A673 (cell line): ENCODE measurements around the gene GABARAP. TPM values are rescaled to one million over a fixed set of nuclear protein-coding genes. Genes with fewer than 3 reads are reported as not detected.

Experiments used
- BruUV-seq: library from RNA; stranded (reverse); fragments of 400-500 nt; replicated peaks from 2 replicates; lab custom pipeline; 2021; lab: Mats Ljungman, UMichigan
- CTCF ChIA-PET: fragments of 300-600 bp; sonication (Branson Sonifier 250); formaldehyde crosslinking; loops from one replicate; lab custom pipeline; 2022; ENCODE audit warnings: antibody characterized with exemption; lab: Charles Lee
- POLR2A ChIA-PET: fragments of 300-600 bp; sonication (Branson Sonifier 250); formaldehyde crosslinking; loops from one replicate; lab custom pipeline; 2022; ENCODE audit warnings: antibody characterized with exemption; ENCODE audit not compliant: low non-redundant PET; lab: Charles Lee
- DNase-seq: peaks from one replicate; pipeline ENCODE4 v3.0.0-alpha.2; 2015; ENCODE audit warnings: low spot score
- H3K27ac ChIP-seq: fragments of 200-600 bp; sonication (generic); 2 replicates; pipeline ENCODE4 v1.5.1; 2016; ENCODE audit warnings: mixed run types, low read depth, mild to moderate bottlenecking, mixed read lengths, antibody characterized with exemption, low read length; ENCODE audit not compliant: poor library complexity, severe bottlenecking
- H3K27me3 ChIP-seq: fragments of 200-600 bp; sonication (generic); replicated peaks from 2 replicates; pipeline ENCODE4 v1.6.1; 2017; ENCODE audit warnings: mixed run types, low read depth, mild to moderate bottlenecking, mixed read lengths, antibody characterized with exemption, low read length; ENCODE audit not compliant: insufficient read depth, poor library complexity
- H3K36me3 ChIP-seq: fragments of 200-600 bp; sonication (generic); 2 replicates; pipeline ENCODE4 v1.6.1; 2016; ENCODE audit warnings: mixed run types, mild to moderate bottlenecking, mixed read lengths, antibody characterized with exemption, low read length; ENCODE audit not compliant: insufficient read depth, poor library complexity, severe bottlenecking
- H3K4me1 ChIP-seq: fragments of 200-600 bp; sonication (generic); 2 replicates; pipeline ENCODE4 v1.6.1; 2017; ENCODE audit warnings: mixed run types, mild to moderate bottlenecking, mixed read lengths, antibody characterized with exemption, low read length; ENCODE audit not compliant: insufficient read depth, poor library complexity, severe bottlenecking
- H3K4me3 ChIP-seq: fragments of 200-600 bp; sonication (generic); 2 replicates; pipeline ENCODE4 v1.5.1; 2016; ENCODE audit warnings: low read depth, mixed run types, mild to moderate bottlenecking, mixed read lengths, low read length; ENCODE audit not compliant: poor library complexity, severe bottlenecking
- H3K9me3 ChIP-seq: fragments of 200-600 bp; sonication (generic); 2 replicates; pipeline ENCODE4 v1.6.1; 2016; ENCODE audit warnings: mixed run types, low read depth, mild to moderate bottlenecking, mixed read lengths, antibody characterized with exemption, low read length; ENCODE audit not compliant: poor library complexity, severe bottlenecking
- CTCF ChIP-seq: fragments of 300-800, 200-600 bp; sonication (generic); conservative IDR thresholded peaks from 2 replicates; pipeline ENCODE4 v1.5.1; 2017; ENCODE audit warnings: low read depth, mild to moderate bottlenecking, antibody characterized with exemption, low read length, moderate library complexity, mixed read lengths
- EZH2 ChIP-seq: fragments of 200-600 bp; sonication (generic); IDR thresholded peaks from 2 replicates; pipeline ENCODE4 v1.6.1; 2017; ENCODE audit warnings: borderline replicate concordance, low read depth, mild to moderate bottlenecking, mixed read lengths, antibody characterized with exemption, low read length; ENCODE audit not compliant: poor library complexity, severe bottlenecking
- intact Hi-C: fragments of 100-400 bp; cut with micrococcal nuclease; formaldehyde crosslinking; loops from one replicate; pipeline ENCODE4 v1.10.0; 2022; ENCODE audit not compliant: unreplicated experiment
- microRNA-seq: library from miRNA; unstranded; fragments of <30 nt; microRNA quantifications from one replicate; pipeline ENCODE4 v1.2.0, GENCODE V29; 2021
- total RNA-seq: library from RNA; stranded (reverse); gene quantifications from 2 replicates; pipeline ENCODE4 v1.2.3, GENCODE V29; 2021

Gene GABARAP
- total RNA-seq, 1 experiment from 2014 or later: 296 TPM

DNA sequence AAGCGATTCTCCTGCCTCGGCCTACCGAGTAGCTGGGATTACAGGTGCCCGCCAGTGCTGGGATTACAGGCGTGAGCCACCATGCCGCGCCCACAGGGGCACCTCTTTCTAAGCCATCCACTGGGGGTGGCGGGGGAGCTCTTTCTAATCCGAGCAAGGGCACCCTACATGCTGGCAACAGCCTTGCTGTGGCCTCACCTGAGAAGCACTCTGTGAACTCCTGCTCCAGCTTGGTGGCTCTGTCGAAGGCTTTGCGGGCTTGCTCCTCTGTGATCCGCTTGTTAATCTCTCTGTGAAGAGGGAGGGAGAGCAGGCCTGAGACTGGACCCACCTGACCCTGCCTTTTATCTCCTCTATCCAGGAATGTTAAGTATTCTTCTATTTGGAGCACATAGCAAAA, 51.2 kb downstream of the GABARAP start:
- BruUV-seq: no TSS peak
- CTCF ChIA-PET: no interaction called here
- POLR2A ChIA-PET: no interaction called here

GRCh38 chr17:7190276-7190917, 51.9 kb downstream of the GABARAP start:
- intact Hi-C loops: no loop called here
- TSS peak; percentile 7 for BruUV-seq
- DNase-seq: no peak
- no peak overlapping the region for H3K27ac ChIP-seq
- H3K36me3 ChIP-seq: peaks cover 40% of the 10 kb centered on the region
- no peaks in the 10 kb centered on the region for H3K27me3 ChIP-seq
- H3K4me3 ChIP-seq: no peak overlapping the region
- POLR2A ChIA-PET: no interaction called here
- no peaks in the 10 kb centered on the region for H3K9me3 ChIP-seq
- no peak for TF ChIP-seq EZH2
- no peak for TF ChIP-seq CTCF
- H3K4me1 ChIP-seq: no peaks in the 10 kb centered on the region
- CTCF ChIA-PET: no interaction called here

More for the DNA sequence above, 51.2 kb downstream of the GABARAP start:
- no peak for TF ChIP-seq CTCF
- TF ChIP-seq EZH2: no peak
- no peak overlapping the region for H3K27ac ChIP-seq
- intact Hi-C loops: no loop called here
- H3K4me1 ChIP-seq: no peaks in the 10 kb centered on the region
- no peak overlapping the region for H3K4me3 ChIP-seq
- H3K9me3 ChIP-seq: no peaks in the 10 kb centered on the region
- no peaks in the 10 kb centered on the region for H3K27me3 ChIP-seq
- H3K36me3 ChIP-seq: peaks cover 47% of the 10 kb centered on the region
- no peak for DNase-seq

Small RNA genes lying within 50 kb of the gene (microRNA-seq; reads per million reads assigned to microRNA genes)
- gene MIR324: 11,566 reads per million, percentile 96 among the genes with 10 or more reads in this experiment

Other genes with a start within 250 kb of the GABARAP start
- gene ALOX12, start 246.4 kb downstream of the GABARAP start, total RNA-seq: not detected in 2 replicates
- gene RNASEK, start 229.8 kb downstream of the GABARAP start, total RNA-seq: 246 and 258 TPM in 2 replicates
- 0.44 and 0.58 TPM in 2 replicates for gene BCL6B, start 219.4 kb downstream of the GABARAP start, total RNA-seq
- 11.7 and 15.5 TPM in 2 replicates for gene SLC16A13, start 206.4 kb downstream of the GABARAP start, total RNA-seq
- gene SLC16A11, start 198.4 kb downstream of the GABARAP start, total RNA-seq: 0.47 and 1.3 TPM in 2 replicates
- not detected in 2 replicates for gene CLEC10A, start 162.2 kb downstream of the GABARAP start, total RNA-seq
- gene ASGR2, start 127.6 kb downstream of the GABARAP start, total RNA-seq: not detected in 2 replicates
- 6.1 and 8.0 TPM in 2 replicates for gene ASGR1, start 63.1 kb downstream of the GABARAP start, total RNA-seq
- gene DLG4, start 22.6 kb downstream of the GABARAP start, total RNA-seq: 74.7 and 86.6 TPM in 2 replicates
- 425 and 509 TPM in 2 replicates for gene ACADVL, start 22.5 kb downstream of the GABARAP start, total RNA-seq
- 133 and 139 TPM in 2 replicates for gene DVL2, start 7.9 kb downstream of the GABARAP start, total RNA-seq
- gene PHF23, start 3.0 kb downstream of the GABARAP start, total RNA-seq: 84.0 and 85.1 TPM in 2 replicates
- 175 and 179 TPM in 2 replicates for gene CTDNEP1, start 9.3 kb upstream of the GABARAP start, total RNA-seq
- 123 and 128 TPM in 2 replicates for gene ELP5, start 9.8 kb upstream of the GABARAP start, total RNA-seq
- gene CLDN7, start 20.0 kb upstream of the GABARAP start, total RNA-seq: 0.55 TPM in 1 of 2 replicates, not detected in the other
- 0.67 and 1.6 TPM in 2 replicates for gene SLC2A4, start 39.3 kb upstream of the GABARAP start, total RNA-seq
- 0.77 and 1.6 TPM in 2 replicates for gene YBX2, start 52.2 kb upstream of the GABARAP start, total RNA-seq
- gene EIF5A, start 65.2 kb upstream of the GABARAP start, total RNA-seq: 1,112 and 1,128 TPM in 2 replicates
- gene GPS2, start 72.9 kb upstream of the GABARAP start, total RNA-seq: 116 and 133 TPM in 2 replicates
- gene NEURL4, start 86.9 kb upstream of the GABARAP start, total RNA-seq: 81.7 and 99.5 TPM in 2 replicates
- gene ACAP1, start 94.1 kb upstream of the GABARAP start, total RNA-seq: 1.1 TPM in 2 replicates
- gene KCTD11, start 109.7 kb upstream of the GABARAP start, total RNA-seq: 3.8 TPM in 2 replicates
- gene TMEM95, start 112.7 kb upstream of the GABARAP start, total RNA-seq: not detected in 2 replicates
- 0.90 and 1.1 TPM in 2 replicates for gene TNK1, start 138.6 kb upstream of the GABARAP start, total RNA-seq
- gene PLSCR3, start 152.1 kb upstream of the GABARAP start, total RNA-seq: 15.2 and 29.3 TPM in 2 replicates
- gene TMEM256, start 161.6 kb upstream of the GABARAP start, total RNA-seq: 57.6 and 91.6 TPM in 2 replicates
- 36.9 and 60.5 TPM in 2 replicates for gene NLGN2, start 165.4 kb upstream of the GABARAP start, total RNA-seq
- 0.43 and 0.55 TPM in 2 replicates for gene SPEM1, start 177.9 kb upstream of the GABARAP start, total RNA-seq
- gene SPEM2, start 183.2 kb upstream of the GABARAP start, total RNA-seq: 0.24 TPM in 1 of 2 replicates, not detected in the other
- not detected in 2 replicates for gene SPEM3, start 186.4 kb upstream of the GABARAP start, total RNA-seq
- gene TMEM102, start 193.0 kb upstream of the GABARAP start, total RNA-seq: 3.2 and 4.7 TPM in 2 replicates
- gene FGF11, start 197.1 kb upstream of the GABARAP start, total RNA-seq: 18.2 and 24.6 TPM in 2 replicates
- 5.2 and 8.6 TPM in 2 replicates for gene CHRNB1, start 202.6 kb upstream of the GABARAP start, total RNA-seq
- gene ZBTB4, start 237.2 kb upstream of the GABARAP start, total RNA-seq: 17.7 and 21.0 TPM in 2 replicates
- not detected in 2 replicates for gene SLC35G6, start 239.0 kb upstream of the GABARAP start, total RNA-seq
- 330 and 341 TPM in 2 replicates for gene POLR2A, start 241.9 kb upstream of the GABARAP start, total RNA-seq